K562 (cell line): ENCODE results near the gene OTUD1. TPM values are rescaled to one million over a fixed set of nuclear protein-coding genes. Genes with fewer than 3 reads are reported as not detected.

Source experiments
- CBFA2T3 ChIP-seq: fragments of 450-650 bp; IDR thresholded peaks from 2 replicates; pipeline ENCODE4 v1.6.1; 2017
- DNMT1 ChIP-seq: fragments of 450-650 bp; IDR thresholded peaks from 2 replicates; pipeline ENCODE4 v1.6.1; 2016; ENCODE audit warnings: antibody characterized with exemption, mild to moderate bottlenecking
- EWSR1 ChIP-seq: fragments of 450-650 bp; IDR thresholded peaks from 2 replicates; pipeline ENCODE4 v1.6.1; 2018; ENCODE audit warnings: borderline replicate concordance, mild to moderate bottlenecking, low read depth, moderate library complexity; ENCODE audit not compliant: partially characterized antibody
- EZH2 ChIP-seq: IDR thresholded peaks from 2 replicates; pipeline ENCODE4 v1.6.1; 2012; ENCODE audit warnings: low read depth, mild to moderate bottlenecking, inconsistent platforms, low read length, borderline replicate concordance
- FOXK1 ChIP-seq: sonication (generic); formaldehyde crosslinking; IDR thresholded peaks from 2 replicates; pipeline ENCODE4 v1.8.0; 2022; ENCODE audit warnings: missing genetic modification reagents, mild to moderate bottlenecking, borderline replicate concordance
- HMGXB4 ChIP-seq: sonication (generic); formaldehyde crosslinking; IDR thresholded peaks from 2 replicates; pipeline ENCODE4 v1.8.1; 2023; ENCODE audit warnings: mild to moderate bottlenecking, missing genetic modification reagents
- POLR3G ChIP-seq: IDR thresholded peaks from 2 replicates; pipeline ENCODE4 v1.6.1; 2011; ENCODE audit not compliant: insufficient read length, insufficient replicate concordance; ENCODE audit errors: extremely low read depth
- SOX6 ChIP-seq: fragments of 450-650 bp; IDR thresholded peaks from 2 replicates; pipeline ENCODE4 v1.6.1; 2014; ENCODE audit warnings: mild to moderate bottlenecking
- SPI1 ChIP-seq: IDR thresholded peaks from 2 replicates; pipeline ENCODE4 v1.6.1; 2011; ENCODE audit warnings: low read depth, low read length, control low read depth, borderline replicate concordance
- ZEB2 ChIP-seq: fragments of 450-650 bp; IDR thresholded peaks from 2 replicates; pipeline ENCODE4 v1.6.1; 2016
- ZNF449 ChIP-seq: fragments of 250-450 bp; sonication (Bioruptor Pico); IDR thresholded peaks from 2 replicates; pipeline ENCODE4 v1.8.0; 2022; ENCODE audit warnings: moderate library complexity, mild to moderate bottlenecking, inconsistent platforms
- polyA plus RNA-seq, 8 experiments: library from polyadenylated mRNA; depleted of rRNA in 4 of 8; stranded (reverse) in 5 of 8; unstranded in 3 of 8; fragments of >200 nt; fragmentation: Nextera tagmentation in 2 of 8; fragmentation: Illumina TruSeq in 1 of 8; extraction: Ambion mirVana in 2 of 8; extraction: Trizol in 1 of 8; gene quantifications; 2 replicates each; pipeline versions ENCODE4 v1.2.1 to v1.2.3, GENCODE V29; 2011 to 2014; ENCODE audit warnings: inconsistent platforms in 1 of 8, missing spikeins in 1 of 8
- total RNA-seq, 7 experiments: library from RNA; depleted of rRNA in 6 of 7; stranded (reverse); fragments of >200 nt in 6 of 7; fragmentation: Illumina TruSeq in 2 of 7; extraction: Trizol in 2 of 7; gene quantifications; 2 replicates each; pipeline versions ENCODE4 v1.2.1 to v1.2.3, GENCODE V29; 2011 to 2021; ENCODE audit warnings: low replicate concordance in 1 of 7
- TF ChIP-seq, protein P1 (sequence below): fragments of 250-450 bp; sonication (Bioruptor Pico); IDR thresholded peaks from 2 replicates; pipeline ENCODE4 v1.8.0; 2022; ENCODE audit warnings: inconsistent platforms, mild to moderate bottlenecking, moderate library complexity, borderline replicate concordance
- TF ChIP-seq, protein P2 (sequence below): fragments of 250-450 bp; sonication (Bioruptor Pico); IDR thresholded peaks from 2 replicates; pipeline ENCODE4 v1.6.1; 2021; ENCODE audit warnings: mild to moderate bottlenecking
- TF ChIP-seq, protein P3 (sequence below), 2 experiments: IDR thresholded peaks; 2 replicates each; pipeline ENCODE4 v1.6.1; 2012; ENCODE audit warnings: improper control_type of control experiment in 2 of 2, low read depth in 2 of 2, low read length in 2 of 2, borderline replicate concordance in 1 of 2

OTUD1 gene
- total and polyA plus RNA-seq, 9 of the 15 experiments (the other 6 are each of a cell fraction or from before 2014, with no cell fraction given): 0.29 to 2.0 (median 0.49) TPM

DNA sequence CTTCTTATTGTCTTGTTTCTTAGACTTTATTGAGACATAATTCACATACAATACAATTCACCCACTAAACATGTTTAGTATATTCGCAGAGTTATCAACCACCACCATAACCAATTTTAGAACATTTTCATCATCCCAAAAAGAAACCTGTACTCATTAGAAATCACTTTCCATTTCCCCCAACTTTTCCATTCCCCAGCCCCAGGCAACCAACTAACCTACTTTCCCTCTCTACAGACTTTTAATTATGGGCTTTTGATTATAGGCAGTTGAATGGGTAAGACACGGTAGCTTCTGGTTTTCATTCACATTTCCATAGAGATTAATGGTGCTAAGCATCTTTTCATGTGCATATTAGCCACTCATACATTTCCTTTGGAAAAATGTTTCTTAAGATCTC, 24.2 kb upstream of the OTUD1 start (continued):
- no peak for TF ChIP-seq ZNF449 (CRISPR knock-in tag)
- no peak for TF ChIP-seq SPI1
- no peak for TF ChIP-seq HMGXB4 (CRISPR knock-in tag)
- no peak for TF ChIP-seq EWSR1
- no peak for TF ChIP-seq DNMT1
- TF ChIP-seq POLR3G: no peak
- no peak for TF ChIP-seq ZEB2
- TF ChIP-seq, protein P1, sequence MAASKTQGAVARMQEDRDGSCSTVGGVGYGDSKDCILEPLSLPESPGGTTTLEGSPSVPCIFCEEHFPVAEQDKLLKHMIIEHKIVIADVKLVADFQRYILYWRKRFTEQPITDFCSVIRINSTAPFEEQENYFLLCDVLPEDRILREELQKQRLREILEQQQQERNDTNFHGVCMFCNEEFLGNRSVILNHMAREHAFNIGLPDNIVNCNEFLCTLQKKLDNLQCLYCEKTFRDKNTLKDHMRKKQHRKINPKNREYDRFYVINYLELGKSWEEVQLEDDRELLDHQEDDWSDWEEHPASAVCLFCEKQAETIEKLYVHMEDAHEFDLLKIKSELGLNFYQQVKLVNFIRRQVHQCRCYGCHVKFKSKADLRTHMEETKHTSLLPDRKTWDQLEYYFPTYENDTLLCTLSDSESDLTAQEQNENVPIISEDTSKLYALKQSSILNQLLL (CRISPR knock-in tag): no peak
- no peak for TF ChIP-seq CBFA2T3
- no peak for TF ChIP-seq SOX6
- TF ChIP-seq, protein P2, sequence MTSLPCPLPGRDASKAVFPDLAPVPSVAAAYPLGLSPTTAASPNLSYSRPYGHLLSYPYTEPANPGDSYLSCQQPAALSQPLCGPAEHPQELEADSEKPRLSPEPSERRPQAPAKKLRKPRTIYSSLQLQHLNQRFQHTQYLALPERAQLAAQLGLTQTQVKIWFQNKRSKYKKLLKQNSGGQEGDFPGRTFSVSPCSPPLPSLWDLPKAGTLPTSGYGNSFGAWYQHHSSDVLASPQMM (CRISPR knock-in tag): no peak
- TF ChIP-seq FOXK1: no peak
- no peak for TF ChIP-seq EZH2
- TF ChIP-seq, protein P3, sequence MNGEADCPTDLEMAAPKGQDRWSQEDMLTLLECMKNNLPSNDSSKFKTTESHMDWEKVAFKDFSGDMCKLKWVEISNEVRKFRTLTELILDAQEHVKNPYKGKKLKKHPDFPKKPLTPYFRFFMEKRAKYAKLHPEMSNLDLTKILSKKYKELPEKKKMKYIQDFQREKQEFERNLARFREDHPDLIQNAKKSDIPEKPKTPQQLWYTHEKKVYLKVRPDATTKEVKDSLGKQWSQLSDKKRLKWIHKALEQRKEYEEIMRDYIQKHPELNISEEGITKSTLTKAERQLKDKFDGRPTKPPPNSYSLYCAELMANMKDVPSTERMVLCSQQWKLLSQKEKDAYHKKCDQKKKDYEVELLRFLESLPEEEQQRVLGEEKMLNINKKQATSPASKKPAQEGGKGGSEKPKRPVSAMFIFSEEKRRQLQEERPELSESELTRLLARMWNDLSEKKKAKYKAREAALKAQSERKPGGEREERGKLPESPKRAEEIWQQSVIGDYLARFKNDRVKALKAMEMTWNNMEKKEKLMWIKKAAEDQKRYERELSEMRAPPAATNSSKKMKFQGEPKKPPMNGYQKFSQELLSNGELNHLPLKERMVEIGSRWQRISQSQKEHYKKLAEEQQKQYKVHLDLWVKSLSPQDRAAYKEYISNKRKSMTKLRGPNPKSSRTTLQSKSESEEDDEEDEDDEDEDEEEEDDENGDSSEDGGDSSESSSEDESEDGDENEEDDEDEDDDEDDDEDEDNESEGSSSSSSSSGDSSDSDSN (IDR thresholded peaks at IDR 0.05; ENCODE audit: borderline replicate concordance in 1 of 2, low read depth in 2 of 2, low read length in 2 of 2): no peak
